Measurements from ENCODE around the gene DEPDC4. TPM values are rescaled to one million over a fixed set of nuclear protein-coding genes. Genes with fewer than 3 reads are reported as not detected.
A peak's percentile ranks its signal among the peaks of the same experiment; 100 is the strongest.

The DEPDC4 gene
- total and polyA plus RNA-seq, 2 of the 13 experiments (the other 11 are each of a cell fraction or from before 2014, with no cell fraction given) = 2.2 to 5.7 TPM

GRCh38 chr12:100266835-100267602 is at the start of gene DEPDC4, which contains the start of gene SCYL2 (continued):
- TF ChIP-seq YEATS4 (CRISPR knock-in tag; IDR thresholded peaks at IDR 0.05; ENCODE audit: borderline replicate concordance) (peak; percentile 70), ZEB1 (IDR thresholded peaks at IDR 0.05; ENCODE audit: insufficient replicate concordance, low read depth) (no peak), DZIP1 (CRISPR knock-in tag; IDR thresholded peaks at IDR 0.05) (0 out of 2 replicates have a peak, but pooled peaks have one; percentile 25), ADNP (CRISPR knock-in tag; IDR thresholded peaks at IDR 0.05) (no peak), ZNF253 (CRISPR knock-in tag; IDR thresholded peaks at IDR 0.05; ENCODE audit: borderline replicate concordance) (no peak), ZNF232 (CRISPR knock-in tag; IDR thresholded peaks at IDR 0.05; ENCODE audit: borderline replicate concordance) (no peak), ZNF180 (CRISPR knock-in tag; IDR thresholded peaks at IDR 0.05; ENCODE audit: borderline replicate concordance, low read depth) (no peak), CEBPG (CRISPR knock-in tag; IDR thresholded peaks at IDR 0.05) (no peak), CSRNP1 (CRISPR knock-in tag; IDR thresholded peaks at IDR 0.05) (no peak), MIER3 (CRISPR knock-in tag; IDR thresholded peaks at IDR 0.05; ENCODE audit: borderline replicate concordance) (no peak), ZNF530 (CRISPR knock-in tag; IDR thresholded peaks at IDR 0.05; ENCODE audit: low read depth) (no peak), NR1H2 (CRISPR knock-in tag; IDR thresholded peaks at IDR 0.05; ENCODE audit: borderline replicate concordance, low read depth) (no peak), ZFP82 (CRISPR knock-in tag; IDR thresholded peaks at IDR 0.05; ENCODE audit: borderline replicate concordance) (peak; percentile 51; the same call in 1 of the 2 replicates), ZBTB1 (CRISPR knock-in tag; IDR thresholded peaks at IDR 0.05; ENCODE audit: borderline replicate concordance) (no peak), IKZF5 (CRISPR knock-in tag; IDR thresholded peaks at IDR 0.05) (no peak), KLF16 (CRISPR knock-in tag; IDR thresholded peaks at IDR 0.05) (peak in 1 of 2 experiments; percentile 37; a peak in 1 of 4 replicates), MYNN (CRISPR knock-in tag; IDR thresholded peaks at IDR 0.05; ENCODE audit: low read depth) (no peak), RFXAP (CRISPR knock-in tag; IDR thresholded peaks at IDR 0.05; ENCODE audit: borderline replicate concordance) (no peak), YEATS2 (CRISPR knock-in tag; IDR thresholded peaks at IDR 0.05; ENCODE audit: borderline replicate concordance) (peak; percentile 34; the same call in 1 of the 2 replicates), IRF9 (CRISPR knock-in tag; IDR thresholded peaks at IDR 0.05; ENCODE audit: borderline replicate concordance) (peak; percentile 51; the same call in 1 of the 2 replicates), ZNF10 (CRISPR knock-in tag; IDR thresholded peaks at IDR 0.05; ENCODE audit: borderline replicate concordance, low read depth) (no peak)
